ENCODE results near the gene SIVA1.
A peak's percentile ranks its signal among the peaks of the same experiment; 100 is the strongest.
"Not testable (repeated sequence)": the region's sequence is repeated elsewhere in the genome, so short reads cannot be mapped to it uniquely, and the experiment has no call there.

The SIVA1 gene

GRCh38 chr14:104746071-104746545, 6.8 kb upstream of the SIVA1 start:
- DNase-seq (ENCODE audit: low read depth, low spot score): peak; percentile 67
- H3K4me3 ChIP-seq (ENCODE audit: low read length): peak overlapping the region; percentile 5; the same call in 1 of the 2 replicates

GRCh38 chr14:104746934-104747481, 5.9 kb upstream of the SIVA1 start:
- DNase-seq (ENCODE audit: low read depth, low spot score): no peak
- H3K4me3 ChIP-seq (ENCODE audit: low read length): no peak overlapping the region

GRCh38 chr14:104747876-104748275, 5.1 kb upstream of the SIVA1 start:
- DNase-seq (ENCODE audit: low read depth, low spot score): no peak
- no peak overlapping the region for H3K4me3 ChIP-seq (ENCODE audit: low read length)

- H3K4me3 ChIP-seq (ENCODE audit: low read length): no peak overlapping the region
- no peak for DNase-seq (ENCODE audit: low read depth, low spot score)
These were observed 3.8 kb upstream of the SIVA1 start for GRCh38 chr14:104749111-104749649.

GRCh38 chr14:104750056-104750752, 2.7 kb upstream of the SIVA1 start:
- no peak overlapping the region for H3K4me3 ChIP-seq (ENCODE audit: low read length)
- DNase-seq (ENCODE audit: low read depth, low spot score): no peak

- not testable (repeated sequence) for DNase-seq (ENCODE audit: low read depth, low spot score); H3K4me3 ChIP-seq (ENCODE audit: low read length)
These were observed 2.2 kb upstream of the SIVA1 start for GRCh38 chr14:104750753-104751057.

- DNase-seq (ENCODE audit: low read depth, low spot score): no peak
- peak overlapping the region; percentile 70 for H3K4me3 ChIP-seq (ENCODE audit: low read length)
These were observed 1.2 kb upstream of the SIVA1 start for GRCh38 chr14:104751539-104752422.

GRCh38 chr14:104752423-104752734, 568 bp upstream of the SIVA1 start:
- DNase-seq (ENCODE audit: low read depth, low spot score): no peak
- peak overlapping the region; percentile 70 for H3K4me3 ChIP-seq (ENCODE audit: low read length)

- no peak for DNase-seq (ENCODE audit: low read depth, low spot score)
- H3K4me3 ChIP-seq (ENCODE audit: low read length): peak overlapping the region; percentile 97
These were observed 723 bp downstream of the SIVA1 start for GRCh38 chr14:104753528-104754212.

GRCh38 chr14:104754213-104754851, 1.4 kb downstream of the SIVA1 start:
- DNase-seq (ENCODE audit: low read depth, low spot score): no peak
- H3K4me3 ChIP-seq (ENCODE audit: low read length): peak overlapping the region; percentile 97

GRCh38 chr14:104755621-104756020, 2.7 kb downstream of the SIVA1 start:
- peak overlapping the region; percentile 97 for H3K4me3 ChIP-seq (ENCODE audit: low read length)
- DNase-seq (ENCODE audit: low read depth, low spot score): no peak

- H3K4me3 ChIP-seq (ENCODE audit: low read length): peak overlapping the region; percentile 97
- DNase-seq (ENCODE audit: low read depth, low spot score): peak; percentile 93
These were observed 3.7 kb downstream of the SIVA1 start for GRCh38 chr14:104756477-104757237.

- DNase-seq (ENCODE audit: low read depth, low spot score): no peak
- peak overlapping the region; percentile 97 for H3K4me3 ChIP-seq (ENCODE audit: low read length)
These were observed 4.3 kb downstream of the SIVA1 start for GRCh38 chr14:104757238-104757585.

GRCh38 chr14:104757681-104758392, 4.9 kb downstream of the SIVA1 start:
- H3K4me3 ChIP-seq (ENCODE audit: low read length): peak overlapping the region; percentile 97

GRCh38 chr14:104758981-104759969, 6.3 kb downstream of the SIVA1 start:
- DNase-seq (ENCODE audit: low read depth, low spot score): no peak
- H3K4me3 ChIP-seq (ENCODE audit: low read length): no peak overlapping the region

More at GRCh38 chr14:104757681-104758392, 4.9 kb downstream of the SIVA1 start:
- no peak for DNase-seq (ENCODE audit: low read depth, low spot score)

GRCh38 chr14:104765517-104765916, 12.6 kb downstream of the SIVA1 start:
- no peak overlapping the region for H3K4me3 ChIP-seq (ENCODE audit: low read length)
- no peak for DNase-seq (ENCODE audit: low read depth, low spot score)

Data from Jurkat, Clone E6-1 (cell line).